Effector CD4-positive, alpha-beta T cell (primary cell): ENCODE data around the gene SUPT3H.
"Not testable (repeated sequence)": the region's sequence is repeated elsewhere in the genome, so short reads cannot be mapped to it uniquely, and the experiment has no call there.

Experiments used
- DNase-seq: peaks from one replicate; pipeline ENCODE4 v3.0.0-alpha.2; 2020

The SUPT3H gene

DNA sequence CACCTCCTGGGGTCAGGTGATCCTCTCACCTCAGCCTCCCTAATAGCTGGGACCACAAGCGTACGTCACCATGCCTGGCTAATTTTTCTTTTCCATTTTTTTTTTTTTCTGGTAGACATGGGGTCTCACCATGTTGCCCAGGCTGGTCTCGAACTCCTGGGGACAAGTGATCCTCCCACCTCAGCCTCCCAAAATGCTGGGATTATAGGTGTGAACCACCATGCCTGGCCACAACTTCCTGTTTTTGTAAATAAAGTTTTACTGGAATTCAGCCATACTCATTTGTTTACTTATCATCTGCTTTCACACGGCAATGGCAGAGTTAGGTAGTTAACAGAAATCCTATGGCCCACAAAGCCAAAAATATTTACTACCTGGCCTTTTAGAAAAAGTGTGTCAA, 57.4 kb downstream of the SUPT3H start:
- DNase-seq, result no peak

GRCh38 chr6:45314146-45314545, 63.6 kb downstream of the SUPT3H start:
- no peak for DNase-seq

DNA sequence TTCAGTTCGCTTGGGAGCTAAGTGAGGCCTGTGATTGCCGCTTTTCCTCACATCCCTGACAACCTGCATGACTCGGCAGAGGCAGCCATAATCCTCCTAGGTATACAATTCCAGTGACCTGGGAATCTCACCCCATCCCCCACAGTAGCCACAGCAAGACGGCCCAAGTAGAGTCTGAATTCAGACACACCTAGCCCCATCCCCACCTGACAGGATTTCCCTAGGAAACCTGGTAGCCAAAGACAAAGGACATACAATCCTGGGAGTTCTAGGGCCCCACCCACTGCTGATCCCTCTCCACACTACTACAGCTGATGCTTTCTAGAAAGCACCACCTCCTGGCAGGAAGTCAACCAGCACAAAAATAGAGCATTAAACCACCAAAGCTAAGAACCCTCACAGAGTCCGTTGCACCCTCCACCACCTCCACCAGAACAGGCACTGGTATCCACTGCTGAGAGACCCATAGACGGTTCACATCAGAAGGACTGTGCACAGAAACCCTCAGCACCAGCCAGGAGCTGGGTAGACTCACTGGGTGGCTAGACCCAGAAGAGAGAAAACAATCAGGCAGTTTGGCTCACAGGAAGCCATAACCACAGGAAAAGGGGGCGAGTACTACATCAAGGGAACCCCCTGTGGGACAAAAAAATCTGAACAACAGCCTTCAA, 67.5 kb downstream of the SUPT3H start:
- peak; percentile 5 for DNase-seq

- DNase-seq, result no peak
Measured at GRCh38 chr6:45305546-45305945, 72.2 kb downstream of the SUPT3H start.

DNA sequence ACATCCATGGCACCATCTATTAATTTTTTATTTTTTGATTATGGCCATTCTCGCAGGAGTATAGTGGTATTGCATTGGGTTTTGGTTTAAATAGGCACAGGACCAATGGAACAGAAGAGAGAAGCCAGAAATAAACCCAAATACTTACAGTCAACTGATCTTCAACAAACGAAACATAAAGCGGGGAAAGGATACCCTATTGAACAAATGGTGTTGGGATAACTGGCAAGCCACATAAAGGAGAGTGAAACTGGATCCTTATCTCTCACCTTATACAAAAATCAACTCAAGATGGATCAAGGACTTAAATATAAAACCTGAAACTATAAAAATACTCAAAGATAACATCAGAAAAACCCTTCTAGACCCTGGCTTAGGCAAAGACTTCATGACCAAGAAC, 74.9 kb downstream of the SUPT3H start:
- no peak for DNase-seq

- no peak for DNase-seq
Measured at GRCh38 chr6:45301348-45302142, 76.2 kb downstream of the SUPT3H start.

- no peak for DNase-seq
Measured at GRCh38 chr6:45300736-45301135, 77.0 kb downstream of the SUPT3H start.

- DNase-seq, result no peak
Measured at GRCh38 chr6:45299096-45299581, 78.6 kb downstream of the SUPT3H start.

DNA sequence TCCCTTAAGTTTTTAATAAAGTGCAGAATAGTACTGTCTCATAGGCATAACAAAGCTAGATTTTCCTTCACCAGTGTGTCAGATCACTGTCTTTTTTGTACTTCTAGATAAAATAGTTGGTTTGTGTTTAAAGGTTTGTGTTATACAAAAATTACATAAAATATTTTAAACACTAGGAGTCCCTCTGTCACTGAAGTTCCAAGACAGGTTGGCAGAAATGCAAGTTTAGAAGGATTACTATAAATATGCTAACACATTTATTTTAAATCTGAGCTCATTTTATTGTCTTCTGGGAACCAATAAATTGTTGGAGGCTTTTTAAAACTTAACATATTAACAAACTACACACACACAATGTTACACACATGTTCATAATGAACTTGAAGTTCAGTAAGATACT, 80.4 kb downstream of the SUPT3H start:
- no peak for DNase-seq

DNA sequence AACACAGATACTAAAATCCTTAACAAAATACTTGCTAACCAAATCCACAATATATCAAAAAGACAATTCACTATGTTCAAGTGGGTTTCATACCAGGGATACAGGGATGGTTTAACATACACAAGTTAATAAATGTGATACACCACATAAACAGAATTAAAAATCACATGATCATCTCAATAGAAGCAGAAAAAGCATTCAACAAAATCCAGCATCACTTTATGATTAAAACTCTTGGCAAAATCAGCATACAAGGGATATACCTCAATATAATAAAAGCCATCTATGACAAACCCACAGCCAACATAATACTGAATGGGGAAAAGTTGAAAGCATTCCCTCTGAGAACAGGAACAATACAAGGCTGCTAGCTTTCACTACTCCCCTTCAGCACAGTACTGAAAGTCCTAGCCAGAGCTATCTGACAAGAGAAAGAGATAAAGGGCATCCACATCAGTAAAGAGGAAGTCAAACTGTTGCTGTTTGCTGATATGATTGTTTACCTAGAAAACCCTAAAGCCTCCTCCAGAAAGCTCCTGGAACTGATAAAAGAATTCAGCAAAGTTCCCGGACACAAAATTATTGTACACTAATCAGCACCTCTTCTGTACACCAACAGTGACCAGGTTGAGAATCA, 83.6 kb downstream of the SUPT3H start:
- DNase-seq, result not testable (repeated sequence)

DNA sequence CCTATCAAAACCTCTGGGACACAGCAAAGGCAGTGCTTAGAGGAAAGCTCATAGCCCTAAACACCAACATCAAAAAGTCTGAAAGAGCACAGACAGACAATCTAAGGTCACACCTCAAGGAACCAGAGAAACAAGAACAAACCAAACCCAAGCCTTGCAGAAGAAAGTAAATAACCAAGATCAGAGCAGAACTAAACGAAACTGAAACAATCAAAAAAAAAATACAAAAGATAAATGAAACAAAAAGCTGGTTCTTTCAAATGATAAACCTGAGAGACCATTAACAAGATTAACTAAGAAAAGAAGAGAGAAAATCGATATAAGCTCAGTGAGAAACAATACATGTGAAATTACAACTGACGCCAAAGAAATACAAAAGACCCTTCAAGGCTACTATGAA, 84.4 kb downstream of the SUPT3H start:
- DNase-seq, result no peak

DNA sequence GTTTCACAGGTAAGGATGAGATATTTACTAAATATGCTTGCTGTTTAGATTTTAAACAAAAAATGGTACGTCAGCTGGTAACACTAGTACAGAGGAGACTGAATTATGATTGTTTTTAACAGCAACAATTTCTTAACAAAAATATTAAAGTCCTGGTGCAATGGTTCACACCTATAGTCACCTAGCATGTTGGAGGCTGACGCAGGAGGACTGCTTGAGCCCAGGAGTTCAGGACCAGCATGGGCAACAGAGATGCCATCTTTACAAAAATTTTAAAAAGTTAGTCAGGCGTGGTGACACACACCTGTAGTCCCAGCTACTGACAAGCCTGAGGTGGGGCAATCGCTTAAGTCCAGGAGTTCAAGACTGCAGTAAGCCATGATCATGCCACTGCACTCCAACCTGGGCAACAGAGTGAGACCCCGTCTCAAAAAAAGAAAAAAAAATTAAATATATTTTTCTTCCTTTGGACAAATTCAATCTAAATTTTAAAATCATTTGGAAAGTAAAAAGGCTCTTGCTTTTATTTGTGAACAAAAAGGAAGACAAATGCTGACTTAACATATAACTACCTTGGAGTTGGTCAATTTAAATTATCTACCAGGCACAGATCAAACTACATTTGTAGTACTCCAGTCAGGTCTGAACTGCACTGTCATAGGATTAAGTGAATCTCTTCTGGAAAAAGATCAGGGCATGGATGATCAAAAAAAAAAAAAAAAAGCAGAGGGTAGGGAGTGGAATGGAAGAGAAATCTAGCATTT, 87.8 kb downstream of the SUPT3H start:
- DNase-seq, result no peak

DNA sequence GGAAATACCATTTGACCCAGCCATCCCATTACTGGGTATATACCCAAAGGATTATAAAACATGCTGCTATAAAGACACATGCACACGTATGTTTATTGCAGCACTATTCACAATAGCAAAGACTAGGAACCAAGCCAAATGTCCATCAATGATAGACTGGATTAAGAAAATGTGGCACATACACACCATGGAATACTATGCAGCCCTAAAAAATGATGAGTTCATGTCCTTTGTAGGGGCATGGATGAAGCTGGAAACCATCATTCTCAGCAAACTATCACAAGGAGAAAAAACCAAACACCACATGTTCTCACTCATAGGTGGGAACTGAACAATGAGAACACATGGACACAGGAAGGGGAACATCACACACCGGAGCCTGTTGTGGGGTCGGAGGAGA, 91.0 kb downstream of the SUPT3H start:
- not testable (repeated sequence) for DNase-seq

DNA sequence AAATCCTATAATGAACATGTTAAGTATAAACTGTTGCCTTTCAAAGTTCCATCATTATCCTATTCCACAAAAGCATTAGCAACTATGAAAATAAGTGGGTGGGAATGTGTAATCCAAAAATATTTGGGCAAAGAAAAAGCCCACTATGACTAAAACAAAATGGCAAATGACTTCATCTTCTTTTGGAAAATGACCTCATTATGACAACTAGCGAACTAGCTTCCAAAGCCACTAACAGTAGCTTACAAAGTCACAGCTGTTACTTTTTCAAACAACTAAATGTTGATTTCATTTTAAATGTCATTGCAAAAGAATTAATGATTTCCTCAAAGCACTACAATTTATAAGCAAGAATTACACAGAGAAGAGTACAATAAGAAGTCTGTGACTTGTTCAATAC, 99.4 kb downstream of the SUPT3H start:
- no peak for DNase-seq

DNA sequence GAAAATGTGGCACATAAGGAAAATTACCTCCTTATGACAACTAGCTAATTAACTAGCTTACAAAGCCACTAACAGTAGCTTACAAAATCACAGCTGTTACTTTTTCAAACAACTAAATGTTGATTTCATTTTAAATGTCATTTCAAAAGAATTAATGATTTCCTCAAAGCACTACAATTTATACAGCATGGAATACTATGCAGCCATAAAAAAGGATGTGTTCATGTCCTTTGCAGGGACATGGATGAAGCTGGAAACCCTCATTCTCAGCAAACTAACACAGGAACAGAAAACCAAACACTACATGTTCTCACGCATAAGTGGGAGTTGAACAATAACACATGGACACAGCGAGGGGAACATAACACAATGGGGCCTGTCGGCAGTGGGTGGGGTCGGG, 100.0 kb downstream of the SUPT3H start:
- not testable (repeated sequence) for DNase-seq

GRCh38 chr6:45275358-45275757, 102.4 kb downstream of the SUPT3H start:
- no peak for DNase-seq

DNA sequence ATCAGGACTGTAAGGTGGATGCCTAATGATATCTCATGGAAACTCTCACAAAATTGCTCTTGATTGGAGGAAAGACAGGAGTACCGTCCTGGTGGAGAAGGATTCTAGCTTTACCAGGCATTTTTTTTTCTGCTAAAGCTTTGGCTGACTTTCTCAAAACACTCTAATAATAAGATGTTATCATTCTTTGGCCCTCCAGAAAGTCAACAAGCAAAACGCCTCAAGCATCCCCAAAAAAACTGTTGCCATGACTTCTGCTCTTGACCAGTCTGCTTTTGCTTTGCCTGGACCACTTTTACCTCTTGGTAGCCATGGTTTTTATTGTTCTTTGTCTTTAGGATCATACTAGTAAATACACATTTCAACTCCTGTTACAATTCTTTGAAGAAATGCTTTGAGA, 105.1 kb downstream of the SUPT3H start:
- DNase-seq, result no peak

GRCh38 chr6:45265246-45265645, 112.5 kb downstream of the SUPT3H start:
- no peak for DNase-seq

DNA sequence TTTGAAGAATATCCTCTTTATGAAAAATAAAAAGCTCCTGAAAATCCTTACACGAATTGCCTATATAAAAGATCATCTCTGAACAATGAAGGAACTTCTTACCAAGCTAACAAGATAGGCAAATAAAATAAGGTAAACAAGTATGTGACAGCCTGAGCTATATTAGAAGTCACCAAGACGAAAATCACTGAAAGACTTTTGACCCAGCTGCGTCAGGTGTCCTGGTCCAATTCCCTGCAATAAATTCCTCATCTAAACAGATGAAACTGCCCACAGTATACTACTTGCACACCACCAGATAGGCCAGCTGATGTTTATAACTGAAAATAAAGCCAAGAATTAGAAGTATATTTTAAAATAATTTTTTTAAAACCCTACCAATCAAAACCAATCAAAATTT, 117.0 kb downstream of the SUPT3H start:
- no peak for DNase-seq

GRCh38 chr6:45256697-45257695, 120.7 kb downstream of the SUPT3H start:
- no peak for DNase-seq

- no peak for DNase-seq
Measured at GRCh38 chr6:45255434-45255833, 122.3 kb downstream of the SUPT3H start.

GRCh38 chr6:45254253-45254652, 123.5 kb downstream of the SUPT3H start:
- DNase-seq, result no peak
